Measurements from ENCODE around the gene ELMO3. TPM values are rescaled to one million over a fixed set of nuclear protein-coding genes. Genes with fewer than 3 reads are reported as not detected.

Gene ELMO3
- total and polyA plus RNA-seq, 4 donors, result 6.5 to 22.5 (median 15.5) TPM

DNA sequence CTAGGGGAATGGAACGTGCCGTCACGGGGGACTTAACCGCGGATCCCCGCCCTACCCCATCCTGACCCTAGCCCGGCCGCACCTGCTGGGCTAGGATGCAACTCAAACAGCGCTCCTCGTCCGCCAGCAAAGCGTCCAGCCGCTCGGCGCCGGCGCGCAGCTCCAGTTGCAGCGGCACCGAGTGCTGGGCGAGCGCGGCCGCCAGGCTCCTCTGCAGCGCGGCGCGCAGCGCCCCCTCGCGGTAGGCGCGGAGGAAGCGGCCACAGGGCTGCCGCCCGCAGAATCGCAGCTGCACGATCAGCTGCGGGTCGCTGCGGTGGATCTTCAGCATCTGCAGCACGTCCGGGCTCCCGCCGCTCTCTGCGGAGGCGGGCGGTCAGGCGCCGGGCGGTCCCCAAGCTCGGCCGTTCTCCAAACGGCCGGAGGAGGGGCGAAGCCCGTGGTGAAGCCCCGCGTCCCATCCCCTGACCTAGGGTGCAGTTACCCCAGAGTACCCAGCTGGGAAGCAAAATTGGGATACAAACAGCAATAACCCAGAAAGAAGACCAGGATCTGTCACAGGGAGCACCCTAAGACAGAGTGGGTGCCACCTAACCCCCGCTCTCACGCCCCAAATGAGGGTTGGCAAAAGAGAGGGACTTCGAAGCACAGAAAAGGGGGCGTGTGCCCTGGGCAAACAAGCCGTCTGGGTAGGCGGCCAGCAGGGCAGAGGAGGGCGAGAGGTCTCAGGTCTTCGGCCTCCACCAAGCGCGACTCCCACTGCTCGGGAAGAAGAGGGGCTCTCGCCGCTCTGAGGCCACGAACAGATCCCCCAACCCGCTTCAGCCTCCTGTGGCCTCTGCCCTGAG is 43.4 kb upstream of the ELMO3 start:
- Histone ChIP-seq H3K27ac (ENCODE audit: low read depth in 1 of 2, low read length in 1 of 2) (no peak overlapping the region), H3K36me3 (ENCODE audit: control insufficient read depth in 4 of 4, insufficient read depth in 4 of 4, low read length in 4 of 4) (no peaks in the 10 kb centered on the region), H3K4me1 (ENCODE audit: control insufficient read depth in 5 of 5, insufficient read depth in 5 of 5, low read length in 5 of 5) (peaks cover 0 to 34% (median 4%) of the 10 kb centered on the region in 5 donors), H3K4me3 (no peak overlapping the region), H3K9me3 (ENCODE audit: control insufficient read depth in 4 of 4, insufficient read depth in 3 of 4, low read length in 3 of 4) (no peaks in the 10 kb centered on the region), H3K9ac (ENCODE audit: insufficient read depth in 1 of 2, low read length in 2 of 2) (no peak overlapping the region), H3K27me3 (ENCODE audit: control insufficient read depth in 3 of 3, insufficient read depth in 3 of 3, low read length in 2 of 3) (peaks cover 0 to 45% (median 44%) of the 10 kb centered on the region in 3 donors)
- peak; percentile 76 to 85 (median 78) for DNase-seq
- peak; percentile 96 for TF ChIP-seq CTCF (IDR thresholded peaks at IDR 0.05; ENCODE audit: control extremely low read depth, extremely low read depth)
- WGBS, 2 donors, result 15 to 20% methylated on average over 60 to 74 of the region's 74 CpGs
- no peak for ATAC-seq (ENCODE audit: insufficient read depth, low FRiP score)

GRCh38 chr16:67156143-67156844 is 42.6 kb upstream of the ELMO3 start:
- no peak for DNase-seq
- Histone ChIP-seq H3K4me1 (ENCODE audit: control insufficient read depth in 5 of 5, insufficient read depth in 5 of 5, low read length in 5 of 5) (peaks cover 0 to 36% (median 3%) of the 10 kb centered on the region in 5 donors), H3K36me3 (ENCODE audit: control insufficient read depth in 4 of 4, insufficient read depth in 4 of 4, low read length in 4 of 4) (no peaks in the 10 kb centered on the region), H3K27ac (ENCODE audit: low read depth in 1 of 2, low read length in 1 of 2) (no peak overlapping the region), H3K9ac (ENCODE audit: insufficient read depth in 1 of 2, low read length in 2 of 2) (no peak overlapping the region), H3K9me3 (ENCODE audit: control insufficient read depth in 4 of 4, insufficient read depth in 3 of 4, low read length in 3 of 4) (no peaks in the 10 kb centered on the region), H3K27me3 (ENCODE audit: control insufficient read depth in 3 of 3, insufficient read depth in 3 of 3, low read length in 2 of 3) (peaks cover 0 to 52% (median 48%) of the 10 kb centered on the region in 3 donors), H3K4me3 (no peak overlapping the region)
- no peak for ATAC-seq (ENCODE audit: insufficient read depth, low FRiP score)
- TF ChIP-seq CTCF (IDR thresholded peaks at IDR 0.05; ENCODE audit: control extremely low read depth, extremely low read depth), result no peak
- WGBS, 2 donors, result 72 to 73% methylated on average over 15 of the region's 15 CpGs

DNA sequence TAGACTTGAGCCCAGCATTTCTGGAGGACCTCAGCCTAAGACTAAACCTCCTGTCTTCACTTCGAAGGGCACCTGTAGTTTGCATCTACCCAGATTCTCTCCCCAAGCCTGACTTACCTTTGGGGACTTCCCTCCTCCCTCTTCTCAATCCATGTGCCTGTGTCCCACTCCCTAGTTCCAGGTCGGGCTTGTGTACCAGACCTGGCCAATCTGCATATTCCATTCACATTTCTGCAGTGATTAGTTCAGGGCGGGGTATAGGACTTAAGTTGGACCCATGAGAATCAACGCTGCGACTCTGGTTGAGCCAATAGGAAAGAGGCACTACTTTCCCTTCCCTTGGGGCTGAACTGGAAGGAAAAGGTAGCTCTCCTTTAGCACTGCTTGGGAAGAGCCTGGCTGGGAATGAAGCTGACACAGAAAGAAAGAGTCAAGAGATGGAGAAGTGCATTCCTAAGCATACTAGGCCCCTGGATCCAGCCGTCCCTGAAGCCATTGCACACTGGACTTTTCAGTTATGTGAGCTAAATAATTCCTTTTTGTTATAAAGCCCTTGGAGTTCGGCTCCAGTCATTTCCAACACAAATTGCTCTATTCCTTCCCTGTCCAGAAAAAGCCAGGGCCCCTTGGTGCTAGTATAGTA is 41.7 kb upstream of the ELMO3 start:
- no peaks in the 10 kb centered on the region for H3K9me3 ChIP-seq (ENCODE audit: control insufficient read depth in 4 of 4, insufficient read depth in 3 of 4, low read length in 3 of 4)
- peaks cover 0 to 62% (median 58%) of the 10 kb centered on the region in 3 donors for H3K27me3 ChIP-seq (ENCODE audit: control insufficient read depth in 3 of 3, insufficient read depth in 3 of 3, low read length in 2 of 3)
- DNase-seq (no peak), ATAC-seq (ENCODE audit: insufficient read depth, low FRiP score) (no peak)
- no peak for TF ChIP-seq CTCF (IDR thresholded peaks at IDR 0.05; ENCODE audit: control extremely low read depth, extremely low read depth)
- no peak overlapping the region for H3K4me3 ChIP-seq
- H3K9ac ChIP-seq (ENCODE audit: insufficient read depth in 1 of 2, low read length in 2 of 2), result no peak overlapping the region
- H3K27ac ChIP-seq (ENCODE audit: low read depth in 1 of 2, low read length in 1 of 2), result no peak overlapping the region
- H3K36me3 ChIP-seq (ENCODE audit: control insufficient read depth in 4 of 4, insufficient read depth in 4 of 4, low read length in 4 of 4), result no peaks in the 10 kb centered on the region
- H3K4me1 ChIP-seq (ENCODE audit: control insufficient read depth in 5 of 5, insufficient read depth in 5 of 5, low read length in 5 of 5), result peaks cover 0 to 31% (median 3%) of the 10 kb centered on the region in 5 donors
- WGBS, 2 donors, result 76% methylated on average over 7 of the region's 7 CpGs

Data from lung (tissue), 12 donors.